GM18499 (cell line): ENCODE measurements around the gene ARHGAP26.

Experiments used
- ATAC-seq: cut with Tn5 transposase; IDR thresholded peaks from one replicate; pipeline ENCODE4 v1.9.1; 2021; ENCODE audit warnings: moderate number of reproducible peaks; ENCODE audit not compliant: insufficient read depth, unreplicated experiment

The ARHGAP26 gene

GRCh38 chr5:143041972-143042770, 272.0 kb downstream of the ARHGAP26 start:
- ATAC-seq = no peak

- no peak for ATAC-seq
Observed at GRCh38 chr5:143044265-143044664, 274.1 kb downstream of the ARHGAP26 start.

GRCh38 chr5:143045062-143045461, 274.9 kb downstream of the ARHGAP26 start:
- ATAC-seq = no peak

GRCh38 chr5:143046314-143046713, 276.1 kb downstream of the ARHGAP26 start:
- ATAC-seq = no peak

DNA sequence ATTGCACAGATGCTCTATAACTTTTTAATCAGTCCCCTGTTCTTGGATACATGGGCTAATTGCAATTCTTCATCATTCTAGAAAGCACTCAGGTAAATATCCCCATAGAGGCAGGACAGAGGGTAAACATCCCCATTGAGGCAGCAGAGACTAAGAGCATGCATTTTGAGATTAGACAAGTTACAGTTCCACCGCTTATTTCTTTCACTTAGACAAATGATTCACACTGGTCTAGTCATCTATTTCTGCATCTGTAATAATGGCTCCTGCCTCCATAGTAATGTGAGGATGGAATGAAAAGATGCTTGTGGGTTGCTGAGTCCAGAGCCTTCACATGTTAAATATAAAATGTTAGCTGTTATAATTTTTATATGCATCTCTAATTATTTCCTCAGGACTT, 276.9 kb downstream of the ARHGAP26 start:
- no peak for ATAC-seq

DNA sequence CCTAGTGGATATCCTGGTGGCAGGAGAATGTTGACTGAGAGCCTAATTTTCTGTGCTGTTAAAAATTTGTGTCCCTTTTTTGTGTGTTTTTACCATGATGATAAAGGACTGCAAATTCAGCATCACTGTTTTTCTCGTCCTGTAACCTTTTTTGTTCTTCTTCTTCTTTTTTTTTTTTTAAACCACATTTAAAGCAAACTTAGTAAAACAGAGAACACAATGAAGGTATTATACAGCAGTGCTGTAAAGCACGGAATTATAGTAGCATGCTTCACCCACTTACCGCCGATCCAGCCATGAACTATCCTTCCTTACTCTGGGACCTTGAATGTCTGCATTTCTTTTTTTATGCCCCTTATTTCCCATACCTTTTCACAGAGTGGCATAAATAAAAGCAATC, 280.0 kb downstream of the ARHGAP26 start:
- no peak for ATAC-seq

- ATAC-seq = no peak
Observed at GRCh38 chr5:143051244-143052058, 281.3 kb downstream of the ARHGAP26 start.

GRCh38 chr5:143052967-143053682, 282.9 kb downstream of the ARHGAP26 start:
- no peak for ATAC-seq

- ATAC-seq = no peak
Observed at GRCh38 chr5:143053780-143054179, 283.6 kb downstream of the ARHGAP26 start.

DNA sequence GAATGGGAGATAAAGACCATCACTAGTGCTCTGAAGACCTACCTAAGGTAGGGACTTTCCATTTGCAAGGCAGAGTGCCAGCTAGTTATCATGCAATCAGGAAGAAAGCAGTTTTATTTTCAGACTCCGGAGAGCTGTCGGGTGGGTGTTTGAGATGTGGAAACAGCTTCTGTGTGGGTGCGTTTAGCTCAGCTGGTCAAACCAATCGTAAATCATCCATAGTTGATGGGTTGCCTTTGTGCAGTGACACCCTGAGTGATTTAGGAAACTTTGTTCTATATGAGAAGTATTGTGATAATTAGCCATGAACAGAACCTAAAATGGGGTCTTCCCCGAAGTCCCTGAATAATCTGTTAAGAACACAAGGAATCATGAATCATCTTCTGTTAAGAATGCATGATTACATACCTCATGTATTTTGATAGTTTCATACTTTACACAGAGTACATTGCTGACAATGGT, 284.3 kb downstream of the ARHGAP26 start:
- ATAC-seq = peak; percentile 35

GRCh38 chr5:143055596-143056338, 285.6 kb downstream of the ARHGAP26 start:
- ATAC-seq = no peak

GRCh38 chr5:143056339-143056704, 286.1 kb downstream of the ARHGAP26 start:
- no peak for ATAC-seq

GRCh38 chr5:143056792-143057579, 286.8 kb downstream of the ARHGAP26 start:
- no peak for ATAC-seq

DNA sequence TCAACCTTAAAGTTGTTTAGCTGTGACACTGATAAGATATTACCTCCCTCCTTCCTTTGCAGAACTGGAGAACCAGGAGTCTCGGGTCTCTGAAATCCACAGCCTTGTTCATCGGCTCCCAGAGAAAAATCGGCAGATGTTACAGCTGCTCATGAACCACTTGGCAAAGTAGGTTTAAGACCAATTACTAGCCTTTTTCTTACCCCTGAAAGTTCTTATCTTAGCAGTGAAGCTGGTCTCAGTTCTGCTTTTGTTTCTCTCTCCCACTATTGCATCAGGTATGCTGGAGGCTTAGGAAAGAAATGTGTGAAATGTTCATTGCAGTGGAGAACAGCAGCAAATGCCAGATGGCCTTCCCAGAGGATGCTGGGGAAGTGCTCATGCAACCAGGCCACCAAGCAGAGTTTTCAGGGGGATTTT, 287.4 kb downstream of the ARHGAP26 start:
- ATAC-seq = peak; percentile 36

- ATAC-seq = no peak
Observed at GRCh38 chr5:143059355-143059754, 289.2 kb downstream of the ARHGAP26 start.

DNA sequence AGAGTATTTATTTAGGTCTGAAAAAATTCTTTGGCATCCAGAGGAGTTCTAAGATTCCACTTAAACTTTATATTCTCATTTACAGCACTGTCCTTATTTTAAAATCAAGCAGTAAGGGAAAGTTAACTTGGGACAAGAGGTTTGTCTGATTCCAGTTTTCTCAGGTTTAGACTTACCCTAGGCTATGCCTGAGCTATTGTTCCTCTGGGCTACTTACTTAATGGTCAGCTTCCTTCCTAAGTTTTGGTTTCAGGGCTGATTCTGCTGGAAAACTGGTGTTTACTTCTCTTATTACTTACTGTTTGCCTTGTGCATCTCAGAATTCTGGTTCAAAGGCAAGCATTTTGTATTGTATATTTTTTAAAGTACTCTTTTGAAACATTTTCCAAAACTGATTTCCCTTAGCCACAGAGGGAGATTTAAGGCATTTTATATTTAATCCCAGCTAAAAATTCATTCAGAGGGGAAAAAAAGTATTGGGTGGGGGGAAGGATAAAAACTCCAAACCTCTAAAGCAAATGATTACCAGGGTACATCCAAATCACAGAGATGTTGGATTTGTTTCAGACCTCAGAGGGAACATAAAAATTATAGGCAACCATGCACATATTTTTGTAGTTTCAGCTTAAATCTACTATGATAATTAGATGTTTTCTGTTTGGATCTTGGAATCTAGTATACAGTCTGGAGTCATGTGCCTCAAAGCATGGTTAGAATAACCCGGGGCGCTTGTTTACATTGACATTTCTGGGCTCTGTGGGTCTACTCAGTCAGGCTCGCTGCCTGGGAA, 290.0 kb downstream of the ARHGAP26 start:
- ATAC-seq = no peak

GRCh38 chr5:143061161-143061945, 291.2 kb downstream of the ARHGAP26 start:
- no peak for ATAC-seq

- ATAC-seq = no peak
Observed at GRCh38 chr5:143062379-143062778, 292.2 kb downstream of the ARHGAP26 start.
